ENCODE data around the gene OXA1L. TPM values are rescaled to one million over a fixed set of nuclear protein-coding genes. Genes with fewer than 3 reads are reported as not detected.

OXA1L gene
- total and polyA plus RNA-seq, 2 of the 13 experiments (the other 11 are each of a cell fraction or from before 2014, with no cell fraction given), result 230 to 589 TPM

DNA sequence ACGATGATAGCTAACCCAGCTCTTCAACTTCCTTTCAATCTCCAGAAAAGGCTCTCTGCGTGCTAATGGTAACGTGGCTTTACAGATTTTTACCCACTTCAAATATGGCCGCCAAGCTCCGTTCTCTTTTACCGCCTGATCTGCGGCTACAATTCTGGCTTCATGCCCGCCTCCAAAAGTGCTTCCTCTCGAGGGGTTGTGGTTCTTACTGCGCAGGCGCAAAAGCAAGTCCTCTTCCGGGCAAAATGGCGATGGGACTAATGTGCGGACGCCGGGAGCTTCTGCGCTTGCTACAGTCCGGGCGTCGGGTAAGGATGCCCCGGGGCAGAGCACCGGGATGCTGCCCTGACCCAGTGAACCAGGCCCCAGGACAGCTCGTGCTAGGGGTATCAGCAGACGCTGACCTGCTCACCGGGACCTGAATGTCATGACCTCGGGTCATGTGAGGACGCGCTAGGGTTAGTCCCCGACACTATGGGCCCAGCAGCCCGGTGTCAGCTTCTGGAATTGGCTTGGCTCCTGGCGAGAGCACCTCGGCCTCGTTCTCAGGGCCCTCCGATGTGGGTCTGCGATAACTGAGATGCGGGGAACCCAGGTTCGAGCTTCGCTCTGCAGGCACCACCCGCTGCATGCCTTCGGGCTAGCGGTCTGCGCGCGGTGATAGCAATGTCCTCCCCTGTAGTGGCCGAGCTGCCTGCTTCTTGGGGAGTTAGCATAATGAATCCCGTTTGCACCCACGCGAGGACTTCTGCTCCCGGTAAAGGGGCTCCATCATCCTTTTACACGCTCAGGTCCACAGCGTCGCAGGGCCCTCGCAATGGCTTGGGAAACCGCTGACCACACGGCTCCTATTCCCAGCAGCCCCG lies at the start of gene OXA1L (continued):
- TF ChIP-seq ZSCAN20 (CRISPR knock-in tag; IDR thresholded peaks at IDR 0.05; ENCODE audit: borderline replicate concordance) (peak; percentile 87; the same call in 1 of the 2 replicates), RFXAP (CRISPR knock-in tag; IDR thresholded peaks at IDR 0.05; ENCODE audit: borderline replicate concordance) (peak; percentile 86; the same call in 1 of the 2 replicates), ZMYM4 (CRISPR knock-in tag; IDR thresholded peaks at IDR 0.05) (peak; percentile 99), ZNF17 (CRISPR knock-in tag; IDR thresholded peaks at IDR 0.05) (no peak; the same call in 1 of the 2 replicates), GATAD2A (CRISPR knock-in tag; IDR thresholded peaks at IDR 0.05) (peak; percentile 73), ZNF792 (CRISPR knock-in tag; IDR thresholded peaks at IDR 0.05) (peak; percentile 87), KDM3A (CRISPR knock-in tag; IDR thresholded peaks at IDR 0.05; ENCODE audit: low read depth) (peak; percentile 80), ZNF337 (CRISPR knock-in tag; IDR thresholded peaks at IDR 0.05; ENCODE audit: borderline replicate concordance, low read depth) (peak; percentile 99), ZNF260 (CRISPR knock-in tag; IDR thresholded peaks at IDR 0.05; ENCODE audit: borderline replicate concordance, low read depth) (0 out of 2 replicates have a peak, but pooled peaks have one; percentile 13), ZBTB3 (CRISPR knock-in tag; IDR thresholded peaks at IDR 0.05; ENCODE audit: borderline replicate concordance, low read depth) (peak; percentile 96), HNRNPH1 (optimal IDR thresholded peaks at IDR 0.05; ENCODE audit: low read depth, low read length) (no peak), ZNF558 (CRISPR knock-in tag; IDR thresholded peaks at IDR 0.05; ENCODE audit: borderline replicate concordance) (peak; percentile 97), CENPX (CRISPR knock-in tag; IDR thresholded peaks at IDR 0.05) (no peak), ZNF24 (IDR thresholded peaks at IDR 0.05) (no peak; the same call in 1 of the 2 replicates)
- TF ChIP-seq, protein P1, sequence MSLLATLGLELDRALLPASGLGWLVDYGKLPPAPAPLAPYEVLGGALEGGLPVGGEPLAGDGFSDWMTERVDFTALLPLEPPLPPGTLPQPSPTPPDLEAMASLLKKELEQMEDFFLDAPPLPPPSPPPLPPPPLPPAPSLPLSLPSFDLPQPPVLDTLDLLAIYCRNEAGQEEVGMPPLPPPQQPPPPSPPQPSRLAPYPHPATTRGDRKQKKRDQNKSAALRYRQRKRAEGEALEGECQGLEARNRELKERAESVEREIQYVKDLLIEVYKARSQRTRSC (CRISPR knock-in tag; IDR thresholded peaks at IDR 0.05; ENCODE audit: low read depth), result peak; percentile 87
- TF ChIP-seq, protein P2, sequence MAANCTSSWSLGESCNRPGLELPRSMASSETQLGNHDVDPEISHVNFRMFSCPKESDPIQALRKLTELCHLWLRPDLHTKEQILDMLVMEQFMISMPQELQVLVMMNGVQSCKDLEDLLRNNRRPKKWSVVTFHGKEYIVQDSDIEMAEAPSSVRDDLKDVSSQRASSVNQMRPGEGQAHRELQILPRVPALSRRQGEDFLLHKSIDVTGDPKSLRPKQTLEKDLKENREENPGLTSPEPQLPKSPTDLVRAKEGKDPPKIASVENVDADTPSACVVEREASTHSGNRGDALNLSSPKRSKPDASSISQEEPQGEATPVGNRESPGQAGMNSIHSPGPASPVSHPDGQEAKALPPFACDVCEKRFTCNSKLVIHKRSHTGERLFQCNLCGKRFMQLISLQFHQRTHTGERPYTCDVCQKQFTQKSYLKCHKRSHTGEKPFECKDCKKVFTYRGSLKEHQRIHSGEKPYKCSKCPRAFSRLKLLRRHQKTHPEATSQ (CRISPR knock-in tag; IDR thresholded peaks at IDR 0.05; ENCODE audit: borderline replicate concordance), result peak; percentile 92
- TF ChIP-seq, protein P3, sequence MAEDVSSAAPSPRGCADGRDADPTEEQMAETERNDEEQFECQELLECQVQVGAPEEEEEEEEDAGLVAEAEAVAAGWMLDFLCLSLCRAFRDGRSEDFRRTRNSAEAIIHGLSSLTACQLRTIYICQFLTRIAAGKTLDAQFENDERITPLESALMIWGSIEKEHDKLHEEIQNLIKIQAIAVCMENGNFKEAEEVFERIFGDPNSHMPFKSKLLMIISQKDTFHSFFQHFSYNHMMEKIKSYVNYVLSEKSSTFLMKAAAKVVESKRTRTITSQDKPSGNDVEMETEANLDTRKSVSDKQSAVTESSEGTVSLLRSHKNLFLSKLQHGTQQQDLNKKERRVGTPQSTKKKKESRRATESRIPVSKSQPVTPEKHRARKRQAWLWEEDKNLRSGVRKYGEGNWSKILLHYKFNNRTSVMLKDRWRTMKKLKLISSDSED (CRISPR knock-in tag; IDR thresholded peaks at IDR 0.05), result peak; percentile 83
- TF ChIP-seq, protein P4, sequence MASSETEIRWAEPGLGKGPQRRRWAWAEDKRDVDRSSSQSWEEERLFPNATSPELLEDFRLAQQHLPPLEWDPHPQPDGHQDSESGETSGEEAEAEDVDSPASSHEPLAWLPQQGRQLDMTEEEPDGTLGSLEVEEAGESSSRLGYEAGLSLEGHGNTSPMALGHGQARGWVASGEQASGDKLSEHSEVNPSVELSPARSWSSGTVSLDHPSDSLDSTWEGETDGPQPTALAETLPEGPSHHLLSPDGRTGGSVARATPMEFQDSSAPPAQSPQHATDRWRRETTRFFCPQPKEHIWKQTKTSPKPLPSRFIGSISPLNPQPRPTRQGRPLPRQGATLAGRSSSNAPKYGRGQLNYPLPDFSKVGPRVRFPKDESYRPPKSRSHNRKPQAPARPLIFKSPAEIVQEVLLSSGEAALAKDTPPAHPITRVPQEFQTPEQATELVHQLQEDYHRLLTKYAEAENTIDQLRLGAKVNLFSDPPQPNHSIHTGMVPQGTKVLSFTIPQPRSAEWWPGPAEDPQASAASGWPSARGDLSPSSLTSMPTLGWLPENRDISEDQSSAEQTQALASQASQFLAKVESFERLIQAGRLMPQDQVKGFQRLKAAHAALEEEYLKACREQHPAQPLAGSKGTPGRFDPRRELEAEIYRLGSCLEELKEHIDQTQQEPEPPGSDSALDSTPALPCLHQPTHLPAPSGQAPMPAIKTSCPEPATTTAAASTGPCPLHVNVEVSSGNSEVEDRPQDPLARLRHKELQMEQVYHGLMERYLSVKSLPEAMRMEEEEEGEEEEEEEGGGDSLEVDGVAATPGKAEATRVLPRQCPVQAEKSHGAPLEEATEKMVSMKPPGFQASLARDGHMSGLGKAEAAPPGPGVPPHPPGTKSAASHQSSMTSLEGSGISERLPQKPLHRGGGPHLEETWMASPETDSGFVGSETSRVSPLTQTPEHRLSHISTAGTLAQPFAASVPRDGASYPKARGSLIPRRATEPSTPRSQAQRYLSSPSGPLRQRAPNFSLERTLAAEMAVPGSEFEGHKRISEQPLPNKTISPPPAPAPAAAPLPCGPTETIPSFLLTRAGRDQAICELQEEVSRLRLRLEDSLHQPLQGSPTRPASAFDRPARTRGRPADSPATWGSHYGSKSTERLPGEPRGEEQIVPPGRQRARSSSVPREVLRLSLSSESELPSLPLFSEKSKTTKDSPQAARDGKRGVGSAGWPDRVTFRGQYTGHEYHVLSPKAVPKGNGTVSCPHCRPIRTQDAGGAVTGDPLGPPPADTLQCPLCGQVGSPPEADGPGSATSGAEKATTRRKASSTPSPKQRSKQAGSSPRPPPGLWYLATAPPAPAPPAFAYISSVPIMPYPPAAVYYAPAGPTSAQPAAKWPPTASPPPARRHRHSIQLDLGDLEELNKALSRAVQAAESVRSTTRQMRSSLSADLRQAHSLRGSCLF (CRISPR knock-in tag; IDR thresholded peaks at IDR 0.05; ENCODE audit: borderline replicate concordance), result peak; percentile 57
- TF ChIP-seq, protein P5, sequence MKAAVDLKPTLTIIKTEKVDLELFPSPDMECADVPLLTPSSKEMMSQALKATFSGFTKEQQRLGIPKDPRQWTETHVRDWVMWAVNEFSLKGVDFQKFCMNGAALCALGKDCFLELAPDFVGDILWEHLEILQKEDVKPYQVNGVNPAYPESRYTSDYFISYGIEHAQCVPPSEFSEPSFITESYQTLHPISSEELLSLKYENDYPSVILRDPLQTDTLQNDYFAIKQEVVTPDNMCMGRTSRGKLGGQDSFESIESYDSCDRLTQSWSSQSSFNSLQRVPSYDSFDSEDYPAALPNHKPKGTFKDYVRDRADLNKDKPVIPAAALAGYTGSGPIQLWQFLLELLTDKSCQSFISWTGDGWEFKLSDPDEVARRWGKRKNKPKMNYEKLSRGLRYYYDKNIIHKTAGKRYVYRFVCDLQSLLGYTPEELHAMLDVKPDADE (CRISPR knock-in tag; IDR thresholded peaks at IDR 0.05), result 0 out of 2 replicates have a peak, but pooled peaks have one; percentile 16

Data from HepG2 (cell line).